Measurements from ENCODE around the gene AQP5.

Gene AQP5

DNA sequence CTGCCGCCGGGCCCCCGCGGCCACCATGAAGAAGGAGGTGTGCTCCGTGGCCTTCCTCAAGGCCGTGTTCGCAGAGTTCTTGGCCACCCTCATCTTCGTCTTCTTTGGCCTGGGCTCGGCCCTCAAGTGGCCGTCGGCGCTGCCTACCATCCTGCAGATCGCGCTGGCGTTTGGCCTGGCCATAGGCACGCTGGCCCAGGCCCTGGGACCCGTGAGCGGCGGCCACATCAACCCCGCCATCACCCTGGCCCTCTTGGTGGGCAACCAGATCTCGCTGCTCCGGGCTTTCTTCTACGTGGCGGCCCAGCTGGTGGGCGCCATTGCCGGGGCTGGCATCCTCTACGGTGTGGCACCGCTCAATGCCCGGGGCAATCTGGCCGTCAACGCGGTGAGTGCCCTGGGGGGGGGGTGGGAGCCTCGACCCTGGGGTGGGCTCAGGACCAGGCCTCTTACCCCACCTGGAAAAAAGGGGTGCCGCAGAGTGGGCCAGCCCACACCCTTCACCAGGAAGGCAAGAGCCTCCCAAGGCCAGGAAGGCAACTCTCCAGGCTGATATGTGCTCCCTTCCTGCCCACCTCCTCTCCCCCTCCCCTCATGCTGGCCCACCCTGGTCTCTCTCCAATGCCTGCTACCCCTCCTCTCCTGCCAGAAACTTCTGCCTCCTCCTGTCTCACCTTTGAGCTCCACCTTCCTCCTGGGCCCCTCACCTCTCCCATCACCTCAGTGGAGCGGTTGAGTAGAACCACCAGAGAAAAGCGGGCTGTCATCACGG lies 507 bp downstream of the AQP5 start:
- TF ChIP-seq, protein P1, sequence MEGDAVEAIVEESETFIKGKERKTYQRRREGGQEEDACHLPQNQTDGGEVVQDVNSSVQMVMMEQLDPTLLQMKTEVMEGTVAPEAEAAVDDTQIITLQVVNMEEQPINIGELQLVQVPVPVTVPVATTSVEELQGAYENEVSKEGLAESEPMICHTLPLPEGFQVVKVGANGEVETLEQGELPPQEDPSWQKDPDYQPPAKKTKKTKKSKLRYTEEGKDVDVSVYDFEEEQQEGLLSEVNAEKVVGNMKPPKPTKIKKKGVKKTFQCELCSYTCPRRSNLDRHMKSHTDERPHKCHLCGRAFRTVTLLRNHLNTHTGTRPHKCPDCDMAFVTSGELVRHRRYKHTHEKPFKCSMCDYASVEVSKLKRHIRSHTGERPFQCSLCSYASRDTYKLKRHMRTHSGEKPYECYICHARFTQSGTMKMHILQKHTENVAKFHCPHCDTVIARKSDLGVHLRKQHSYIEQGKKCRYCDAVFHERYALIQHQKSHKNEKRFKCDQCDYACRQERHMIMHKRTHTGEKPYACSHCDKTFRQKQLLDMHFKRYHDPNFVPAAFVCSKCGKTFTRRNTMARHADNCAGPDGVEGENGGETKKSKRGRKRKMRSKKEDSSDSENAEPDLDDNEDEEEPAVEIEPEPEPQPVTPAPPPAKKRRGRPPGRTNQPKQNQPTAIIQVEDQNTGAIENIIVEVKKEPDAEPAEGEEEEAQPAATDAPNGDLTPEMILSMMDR (IDR thresholded peaks at IDR 0.05; ENCODE audit: low read depth, low read length, missing control alignments): no peak
- no peak overlapping the region for H3K4me3 ChIP-seq (ENCODE audit: low read depth, low read length)
- H3K27ac ChIP-seq: no peak overlapping the region
- no peak for DNase-seq
- H3K27me3 ChIP-seq (replicated peaks): peaks cover 43% of the 10 kb centered on the region
- in situ Hi-C loops (cut with HindIII; ENCODE audit: low pct_ligation_motif_present, low sequenced_read_pairs): loop anchor here (25.0 kb wide), 1 partner anchor 225 kb away; no protein-coding TSS in a partner anchor
- no peaks in the 10 kb centered on the region for H3K36me3 ChIP-seq (replicated peaks)

- no peak overlapping the region for H3K4me3 ChIP-seq (ENCODE audit: low read depth, low read length)
- in situ Hi-C loops (cut with HindIII; ENCODE audit: low pct_ligation_motif_present, low sequenced_read_pairs): loop anchor here (25.0 kb wide), 1 partner anchor 224 kb away; no protein-coding TSS in a partner anchor
- peaks cover 40% of the 10 kb centered on the region for H3K27me3 ChIP-seq (replicated peaks)
- H3K36me3 ChIP-seq (replicated peaks): no peaks in the 10 kb centered on the region
- no peak overlapping the region for H3K27ac ChIP-seq
- DNase-seq: no peak
- TF ChIP-seq, protein P1 (IDR thresholded peaks at IDR 0.05; ENCODE audit: low read depth, low read length, missing control alignments): no peak
Observed at GRCh38 chr12:49962861-49963765, 1.4 kb downstream of the AQP5 start.

DNA sequence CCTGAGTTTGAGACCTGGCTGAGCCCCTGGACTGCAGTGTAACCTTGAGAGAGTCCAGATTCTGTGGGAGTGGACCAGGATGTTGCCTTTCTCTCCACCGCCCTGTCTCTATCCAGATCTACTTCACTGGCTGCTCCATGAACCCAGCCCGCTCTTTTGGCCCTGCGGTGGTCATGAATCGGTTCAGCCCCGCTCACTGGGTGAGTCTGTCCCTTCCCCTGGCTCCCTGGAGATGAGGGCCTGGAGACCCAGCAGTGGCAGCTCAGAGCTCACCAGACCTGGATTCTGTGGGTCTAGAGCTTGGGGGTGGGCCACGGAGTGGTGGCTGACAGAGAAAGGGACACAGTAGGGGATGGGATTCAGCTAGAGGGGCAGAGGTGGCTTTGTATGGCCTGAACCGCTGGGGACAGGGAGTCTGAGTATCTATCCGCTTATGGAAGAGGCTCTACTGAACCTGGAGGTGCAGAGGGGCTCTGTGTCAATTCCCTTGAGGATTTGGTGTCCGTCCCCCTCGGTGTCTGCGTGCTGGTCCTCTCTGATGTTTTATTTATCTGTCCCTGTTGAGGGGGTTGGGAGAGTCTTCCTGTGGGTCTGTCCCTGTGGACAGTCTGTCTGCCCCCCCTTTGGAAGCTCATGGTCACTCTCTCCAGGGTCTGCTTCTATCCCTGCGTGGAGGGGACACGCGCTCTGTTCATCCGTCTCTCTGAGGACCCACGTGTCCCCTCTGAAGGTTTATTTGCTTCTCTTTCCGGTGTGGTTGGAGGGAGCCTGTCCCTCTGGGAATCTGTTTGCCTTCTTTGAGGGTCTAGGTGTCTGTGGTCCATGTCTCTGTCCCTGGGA lies 2.5 kb downstream of the AQP5 start:
- in situ Hi-C loops (cut with HindIII; ENCODE audit: low pct_ligation_motif_present, low sequenced_read_pairs): loop anchor here (25.0 kb wide), 1 partner anchor 223 kb away; no protein-coding TSS in a partner anchor
- H3K27me3 ChIP-seq (replicated peaks): peaks cover 39% of the 10 kb centered on the region
- DNase-seq: no peak
- H3K27ac ChIP-seq: no peak overlapping the region
- H3K36me3 ChIP-seq (replicated peaks): no peaks in the 10 kb centered on the region
- TF ChIP-seq, protein P1 (IDR thresholded peaks at IDR 0.05; ENCODE audit: low read depth, low read length, missing control alignments): no peak
- H3K4me3 ChIP-seq (ENCODE audit: low read depth, low read length): no peak overlapping the region

GRCh38 chr12:49964849-49965624 lies 3.4 kb downstream of the AQP5 start:
- Histone ChIP-seq H3K27ac (no peak overlapping the region), H3K27me3 (replicated peaks) (peaks cover 42% of the 10 kb centered on the region)
- DNase-seq: no peak

More at GRCh38 chr12:49964849-49965624, 3.4 kb downstream of the AQP5 start:
- in situ Hi-C loops (cut with HindIII; ENCODE audit: low pct_ligation_motif_present, low sequenced_read_pairs): loop anchor here (5.0 to 25.0 kb wide), 2 partner anchors 102 to 222 kb away; no protein-coding TSS in a partner anchor
- Histone ChIP-seq H3K36me3 (replicated peaks) (no peaks in the 10 kb centered on the region), H3K4me3 (ENCODE audit: low read depth, low read length) (no peak overlapping the region)
- TF ChIP-seq, protein P1 (IDR thresholded peaks at IDR 0.05; ENCODE audit: low read depth, low read length, missing control alignments): no peak
